ENCODE results near the gene HIGD1B. TPM values are rescaled to one million over a fixed set of nuclear protein-coding genes. Genes with fewer than 3 reads are reported as not detected.

Gene HIGD1B
- total RNA-seq, 2 donors from 2014 or later = 9.6 TPM; not detected in 1

GRCh38 chr17:44887971-44888954 is 40.6 kb downstream of the HIGD1B start:
- H3K27ac ChIP-seq = no peak overlapping the region
- H3K27me3 ChIP-seq = no peaks in the 10 kb centered on the region
- 79 to 89% methylated on average over 10 of the region's 10 CpGs for WGBS, 2 donors
- H3K4me3 ChIP-seq = no peak overlapping the region
- TF ChIP-seq POLR2A (IDR thresholded peaks at IDR 0.05) (no peak), CTCF (IDR thresholded peaks at IDR 0.05) (no peak)
- intact Hi-C loops (cut with DNase I) = no loop called here
- peaks cover 3 to 20% of the 10 kb centered on the region in 2 donors for H3K36me3 ChIP-seq (replicated peaks in 1 of 2; ENCODE audit: insufficient read depth in 1 of 2, low read depth in 2 of 2)
- DNase-seq (no peak), ATAC-seq (no peak)
- no peaks in the 10 kb centered on the region for H3K9me3 ChIP-seq
- H3K4me1 ChIP-seq = no peaks in the 10 kb centered on the region

GRCh38 chr17:44889003-44889402 is 41.3 kb downstream of the HIGD1B start:
- ATAC-seq (no peak), DNase-seq (no peak)
- 59 to 65% methylated on average over 7 of the region's 7 CpGs for WGBS, 2 donors
- Histone ChIP-seq H3K9me3 (no peaks in the 10 kb centered on the region), H3K4me1 (no peaks in the 10 kb centered on the region), H3K4me3 (no peak overlapping the region), H3K27ac (no peak overlapping the region), H3K27me3 (no peaks in the 10 kb centered on the region), H3K36me3 (replicated peaks in 1 of 2; ENCODE audit: insufficient read depth in 1 of 2, low read depth in 2 of 2) (peaks cover 0 to 24% of the 10 kb centered on the region in 2 donors)
- no peak for TF ChIP-seq CTCF (IDR thresholded peaks at IDR 0.05)
- TF ChIP-seq POLR2A (IDR thresholded peaks at IDR 0.05) = no peak
- intact Hi-C loops (cut with DNase I) = no loop called here

GRCh38 chr17:44892250-44892649 is 44.6 kb downstream of the HIGD1B start:
- H3K36me3 ChIP-seq (replicated peaks in 1 of 2; ENCODE audit: insufficient read depth in 1 of 2, low read depth in 2 of 2) = peaks cover 0 to 13% of the 10 kb centered on the region in 2 donors
- H3K27ac ChIP-seq = no peak overlapping the region
- H3K9me3 ChIP-seq = no peaks in the 10 kb centered on the region
- DNase-seq = no peak
- peaks cover 1% of the 10 kb centered on the region for H3K4me1 ChIP-seq
- no peak for TF ChIP-seq CTCF (IDR thresholded peaks at IDR 0.05)
- TF ChIP-seq POLR2A (IDR thresholded peaks at IDR 0.05) = no peak
- H3K4me3 ChIP-seq = no peak overlapping the region
- ATAC-seq = no peak
- no peaks in the 10 kb centered on the region for H3K27me3 ChIP-seq
- intact Hi-C loops (cut with DNase I) = no loop called here

GRCh38 chr17:44894642-44895041 is 47.0 kb downstream of the HIGD1B start:
- DNase-seq = no peak
- 90 to 94% methylated on average over 4 of the region's 4 CpGs for WGBS, 2 donors
- no peak for ATAC-seq
- H3K4me1 ChIP-seq = peaks cover 13% of the 10 kb centered on the region
- no peak overlapping the region for H3K27ac ChIP-seq
- peaks cover 0 to 13% of the 10 kb centered on the region in 2 donors for H3K36me3 ChIP-seq (replicated peaks in 1 of 2; ENCODE audit: insufficient read depth in 1 of 2, low read depth in 2 of 2)
- intact Hi-C loops (cut with DNase I) = no loop called here
- no peak overlapping the region for H3K4me3 ChIP-seq
- no peak for TF ChIP-seq POLR2A (IDR thresholded peaks at IDR 0.05)
- no peak for TF ChIP-seq CTCF (IDR thresholded peaks at IDR 0.05)
- H3K9me3 ChIP-seq = no peaks in the 10 kb centered on the region
- no peaks in the 10 kb centered on the region for H3K27me3 ChIP-seq

- Histone ChIP-seq H3K4me1 (peaks cover 19% of the 10 kb centered on the region), H3K9me3 (no peaks in the 10 kb centered on the region), H3K27ac (peak overlapping the region; percentile 89 to 99 (median 96)), H3K4me3 (peak overlapping the region; percentile 55 to 78), H3K27me3 (no peaks in the 10 kb centered on the region), H3K36me3 (replicated peaks in 1 of 2; ENCODE audit: insufficient read depth in 1 of 2, low read depth in 2 of 2) (peaks cover 0 to 6% of the 10 kb centered on the region in 2 donors)
- ATAC-seq (no peak), DNase-seq (peak in 1 of 4 donors; percentile 51)
- TF ChIP-seq CTCF (IDR thresholded peaks at IDR 0.05) = no peak
- intact Hi-C loops (cut with DNase I) = no loop called here
- WGBS, 2 donors = 0 to 1% methylated on average over 7 of the region's 7 CpGs
Measured at GRCh38 chr17:44898768-44899073, 51.0 kb downstream of the HIGD1B start.

Data from body of pancreas (tissue), 4 donors.